ENCODE measurements around the gene SUCLG2.

The SUCLG2 gene

DNA sequence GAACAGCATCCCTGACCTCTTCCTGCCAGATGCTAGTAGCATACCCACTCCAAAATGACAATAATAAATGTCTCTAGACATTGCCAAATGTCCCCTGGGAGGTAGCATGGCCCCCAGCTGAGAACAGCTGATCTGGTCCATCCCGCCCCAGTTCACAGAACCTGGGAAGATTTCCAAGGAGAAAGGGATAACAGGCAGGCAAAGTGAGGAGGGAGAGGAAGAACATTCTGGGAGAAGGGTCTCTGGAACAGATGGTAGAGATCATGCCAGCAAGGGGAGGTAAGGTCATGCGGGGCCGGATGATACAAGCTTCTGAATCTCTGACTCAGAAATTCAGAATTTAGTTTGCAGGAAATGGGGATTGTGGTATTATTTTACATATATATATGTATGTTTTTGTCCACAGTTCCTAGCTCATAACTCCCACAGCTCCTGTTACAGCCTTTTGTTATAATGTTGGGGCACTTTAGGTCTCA, 192.7 kb downstream of the SUCLG2 start:
- no peak for TF ChIP-seq ZFX (IDR thresholded peaks at IDR 0.05)
- TF ChIP-seq, protein P1, sequence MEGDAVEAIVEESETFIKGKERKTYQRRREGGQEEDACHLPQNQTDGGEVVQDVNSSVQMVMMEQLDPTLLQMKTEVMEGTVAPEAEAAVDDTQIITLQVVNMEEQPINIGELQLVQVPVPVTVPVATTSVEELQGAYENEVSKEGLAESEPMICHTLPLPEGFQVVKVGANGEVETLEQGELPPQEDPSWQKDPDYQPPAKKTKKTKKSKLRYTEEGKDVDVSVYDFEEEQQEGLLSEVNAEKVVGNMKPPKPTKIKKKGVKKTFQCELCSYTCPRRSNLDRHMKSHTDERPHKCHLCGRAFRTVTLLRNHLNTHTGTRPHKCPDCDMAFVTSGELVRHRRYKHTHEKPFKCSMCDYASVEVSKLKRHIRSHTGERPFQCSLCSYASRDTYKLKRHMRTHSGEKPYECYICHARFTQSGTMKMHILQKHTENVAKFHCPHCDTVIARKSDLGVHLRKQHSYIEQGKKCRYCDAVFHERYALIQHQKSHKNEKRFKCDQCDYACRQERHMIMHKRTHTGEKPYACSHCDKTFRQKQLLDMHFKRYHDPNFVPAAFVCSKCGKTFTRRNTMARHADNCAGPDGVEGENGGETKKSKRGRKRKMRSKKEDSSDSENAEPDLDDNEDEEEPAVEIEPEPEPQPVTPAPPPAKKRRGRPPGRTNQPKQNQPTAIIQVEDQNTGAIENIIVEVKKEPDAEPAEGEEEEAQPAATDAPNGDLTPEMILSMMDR (conservative IDR thresholded peaks at IDR 0.05): no peak
- H3K27ac ChIP-seq: no peak overlapping the region

DNA sequence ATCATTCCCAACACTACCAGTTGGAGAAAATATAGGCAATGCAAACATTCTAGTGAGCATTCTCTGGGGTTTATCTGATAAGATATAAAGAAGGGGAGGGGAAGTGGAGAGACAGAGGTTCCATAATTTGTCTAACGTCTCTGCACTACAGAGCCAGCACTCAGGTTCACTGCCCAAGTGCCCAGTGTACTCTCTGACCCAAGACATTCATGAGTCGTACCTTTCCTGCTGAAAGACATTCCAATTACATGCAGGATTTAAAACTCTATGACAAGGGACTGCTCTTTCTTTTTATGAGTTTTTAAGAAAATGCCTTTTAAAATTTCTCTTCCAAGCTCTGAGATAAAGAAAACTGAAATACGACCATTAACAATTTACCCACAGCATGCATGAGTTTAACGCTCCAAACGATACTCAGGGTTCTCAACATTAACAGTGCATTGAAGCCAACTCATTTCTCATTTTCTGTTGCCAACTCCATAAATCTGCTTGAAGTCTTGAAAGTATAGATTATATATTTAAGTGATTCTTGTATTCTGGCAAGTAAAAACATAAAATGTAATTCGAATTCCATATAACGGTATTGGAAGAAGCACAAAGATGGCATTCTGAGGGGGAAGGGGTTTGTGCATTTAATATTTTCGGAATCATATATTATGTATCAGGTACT, 193.4 kb downstream of the SUCLG2 start:
- TF ChIP-seq, protein P1 (conservative IDR thresholded peaks at IDR 0.05): no peak
- no peak for TF ChIP-seq ZFX (IDR thresholded peaks at IDR 0.05)

DNA sequence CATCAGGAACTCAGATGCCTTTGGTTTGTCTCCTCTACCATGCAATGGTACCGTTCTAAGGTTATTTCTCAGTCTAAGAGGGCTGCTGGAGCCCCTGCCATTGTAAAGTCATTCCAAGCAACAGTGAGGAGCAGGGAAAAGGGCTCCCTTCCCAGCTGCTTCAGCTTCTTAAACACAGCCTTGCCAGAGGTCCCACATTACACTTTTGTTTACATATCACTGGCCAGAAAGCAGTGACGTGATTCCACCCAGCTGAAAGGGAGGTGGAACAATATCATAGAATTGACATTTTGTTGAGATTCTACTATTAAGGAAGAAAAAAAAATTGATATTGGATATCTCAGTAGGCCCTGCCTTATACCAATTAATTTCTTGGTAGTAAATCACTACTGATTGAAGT, 194.6 kb downstream of the SUCLG2 start:
- TF ChIP-seq ZFX (IDR thresholded peaks at IDR 0.05): no peak
- TF ChIP-seq, protein P1 (conservative IDR thresholded peaks at IDR 0.05): no peak
- H3K27ac ChIP-seq: no peak overlapping the region

More for the DNA sequence above, 193.4 kb downstream of the SUCLG2 start:
- H3K27ac ChIP-seq: no peak overlapping the region

DNA sequence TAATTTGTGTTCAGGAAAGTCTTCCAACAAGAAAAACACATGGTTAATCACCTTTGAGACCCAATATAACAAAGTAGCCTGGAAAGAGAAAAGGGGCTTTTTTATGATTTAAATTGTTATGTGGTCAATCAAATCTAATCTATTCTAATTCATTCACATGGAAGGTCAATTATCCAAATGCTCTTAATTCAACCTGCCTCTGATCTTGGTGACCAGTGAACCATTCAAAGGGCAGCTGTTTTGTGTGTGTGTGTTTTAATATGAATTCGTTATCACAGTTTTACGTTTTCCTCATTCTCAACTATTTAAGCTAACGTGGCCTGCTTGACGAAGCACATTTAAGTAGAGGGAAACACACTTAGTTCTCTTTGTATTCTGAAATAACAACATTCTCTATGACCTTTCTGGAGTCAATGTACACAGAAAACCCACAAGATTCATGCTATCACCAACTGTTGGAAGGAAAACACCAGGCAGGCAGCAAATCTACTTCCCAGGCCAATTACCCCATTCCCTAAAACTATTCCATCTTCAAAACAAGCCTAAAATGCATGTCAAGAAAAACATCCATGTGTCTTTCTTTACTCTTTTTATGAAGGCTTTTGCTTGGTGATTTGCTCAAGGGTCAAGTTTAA, 195.4 kb downstream of the SUCLG2 start:
- no peak overlapping the region for H3K27ac ChIP-seq
- TF ChIP-seq, protein P1 (conservative IDR thresholded peaks at IDR 0.05): no peak
- TF ChIP-seq ZFX (IDR thresholded peaks at IDR 0.05): no peak

DNA sequence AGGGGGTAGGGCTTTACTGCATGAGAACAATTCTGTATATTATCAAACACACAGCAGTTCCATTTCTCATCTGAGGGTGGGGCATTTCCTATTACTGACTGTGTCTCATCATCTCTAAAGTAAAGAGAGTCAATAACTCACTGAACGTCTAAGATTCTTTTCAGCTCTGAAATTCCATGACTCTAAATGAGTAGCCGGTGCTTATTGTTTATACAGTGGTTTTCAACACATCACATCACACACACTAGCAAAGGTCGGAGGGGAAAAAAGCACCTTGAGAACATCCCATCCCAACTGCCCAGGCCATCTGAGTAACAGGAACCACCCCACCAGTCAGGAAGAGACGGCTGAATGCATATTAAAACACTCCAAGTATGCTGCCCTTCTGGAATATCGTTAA, 196.0 kb downstream of the SUCLG2 start:
- TF ChIP-seq, protein P1 (conservative IDR thresholded peaks at IDR 0.05): no peak
- no peak for TF ChIP-seq ZFX (IDR thresholded peaks at IDR 0.05)
- H3K27ac ChIP-seq: no peak overlapping the region

DNA sequence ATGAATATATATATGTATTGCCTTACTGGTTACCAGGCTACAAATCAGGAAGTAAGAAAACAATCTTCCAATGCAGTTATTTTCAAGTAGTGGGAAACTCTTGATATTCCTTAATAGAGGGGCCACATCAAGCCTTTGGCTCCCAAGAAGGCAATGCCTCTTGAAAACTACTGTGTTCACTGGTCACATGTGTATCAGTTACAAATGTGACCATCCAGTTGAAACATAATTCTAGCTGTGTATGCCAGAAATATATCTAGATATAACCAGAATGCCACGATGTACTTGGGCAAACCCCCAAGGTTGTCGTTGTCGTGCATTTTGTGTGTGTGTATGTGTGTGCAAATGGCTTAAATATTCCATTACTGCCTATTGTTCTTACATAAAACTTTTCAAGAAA, 200.8 kb downstream of the SUCLG2 start:
- TF ChIP-seq, protein P1 (conservative IDR thresholded peaks at IDR 0.05): no peak
- no peak for TF ChIP-seq ZFX (IDR thresholded peaks at IDR 0.05)
- no peak overlapping the region for H3K27ac ChIP-seq

DNA sequence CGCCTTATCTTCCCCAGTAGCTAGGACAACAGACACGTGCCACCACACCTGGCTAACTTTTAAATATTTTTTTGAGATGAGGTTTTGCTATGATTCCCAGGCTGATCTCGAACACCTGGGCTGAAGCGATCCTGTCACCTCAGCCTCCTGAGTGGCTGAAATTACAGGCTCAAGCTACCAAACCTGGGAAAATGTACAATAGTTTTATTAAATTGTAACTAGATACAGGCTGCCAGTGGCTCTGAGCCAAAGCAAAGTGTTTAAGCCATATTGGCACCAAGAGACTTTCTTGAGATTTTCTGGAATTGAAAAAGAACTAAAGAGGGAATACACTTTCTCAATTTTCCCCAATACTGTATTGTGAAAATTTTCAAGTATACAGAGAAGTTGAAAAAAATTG, 204.3 kb downstream of the SUCLG2 start:
- no peak overlapping the region for H3K27ac ChIP-seq
- no peak for TF ChIP-seq ZFX (IDR thresholded peaks at IDR 0.05)
- TF ChIP-seq, protein P1 (conservative IDR thresholded peaks at IDR 0.05): no peak

Data from C4-2B (cell line).